GM18526 (cell line): ENCODE measurements around the gene ZNFX1.
A peak's percentile ranks its signal among the peaks of the same experiment; 100 is the strongest.

Experiments used
- POLR2A ChIP-seq: IDR thresholded peaks from 3 replicates; pipeline ENCODE4 v1.6.1; 2011; ENCODE audit not compliant: insufficient read length; ENCODE audit errors: extremely low read depth

The ZNFX1 gene

GRCh38 chr20:49278036-49278817 is at the start of gene ZNFX1:
Gene ZNFX1 (minus strand): TSS chr20:49278057. CDS start chr20:49275839, 2,218 bp downstream.
- peak; percentile 100 for TF ChIP-seq POLR2A

- no peak for TF ChIP-seq POLR2A
Observed at GRCh38 chr20:49326026-49326425, 48.2 kb upstream of the ZNFX1 start.

- TF ChIP-seq POLR2A, result no peak
Observed at GRCh38 chr20:49324306-49324705, 46.4 kb upstream of the ZNFX1 start.

- no peak for TF ChIP-seq POLR2A
Observed at GRCh38 chr20:49323622-49324238, 45.9 kb upstream of the ZNFX1 start.

GRCh38 chr20:49320460-49320859 is 42.6 kb upstream of the ZNFX1 start:
- TF ChIP-seq POLR2A, result no peak

GRCh38 chr20:49319208-49319809 is 41.5 kb upstream of the ZNFX1 start:
- TF ChIP-seq POLR2A, result no peak

GRCh38 chr20:49318430-49319207 is 40.8 kb upstream of the ZNFX1 start:
- no peak for TF ChIP-seq POLR2A

- TF ChIP-seq POLR2A, result no peak
Observed at GRCh38 chr20:49318091-49318429, 40.2 kb upstream of the ZNFX1 start.

- no peak for TF ChIP-seq POLR2A
Observed at GRCh38 chr20:49316704-49317103, 38.8 kb upstream of the ZNFX1 start.

- TF ChIP-seq POLR2A, result no peak
Observed at GRCh38 chr20:49315580-49315979, 37.7 kb upstream of the ZNFX1 start.

GRCh38 chr20:49313283-49313682 is 35.4 kb upstream of the ZNFX1 start:
- TF ChIP-seq POLR2A, result no peak

- no peak for TF ChIP-seq POLR2A
Observed at GRCh38 chr20:49312661-49313060, 34.8 kb upstream of the ZNFX1 start.

- no peak for TF ChIP-seq POLR2A
Observed at GRCh38 chr20:49310705-49311104, 32.8 kb upstream of the ZNFX1 start.

- no peak for TF ChIP-seq POLR2A
Observed at GRCh38 chr20:49308875-49309274, 31.0 kb upstream of the ZNFX1 start.

- TF ChIP-seq POLR2A, result no peak
Observed at GRCh38 chr20:49306903-49307620, 29.2 kb upstream of the ZNFX1 start.
